Loucy (cell line): ENCODE results near the gene DLG2.

ENCODE experiments used
- EZH2phosphoT487 ChIP-seq: fragments of 200-600 bp; IDR thresholded peaks from 2 replicates; pipeline ENCODE4 v1.6.1; 2018; ENCODE audit warnings: antibody characterized with exemption, mild to moderate bottlenecking, moderate library complexity, borderline replicate concordance
- TF ChIP-seq, protein P1 (sequence below): fragments of 200-600 bp; sonication (generic); conservative IDR thresholded peaks from 2 replicates; pipeline ENCODE4 v1.5.1; 2014; ENCODE audit warnings: mild to moderate bottlenecking, antibody characterized with exemption, low read length

DNA sequence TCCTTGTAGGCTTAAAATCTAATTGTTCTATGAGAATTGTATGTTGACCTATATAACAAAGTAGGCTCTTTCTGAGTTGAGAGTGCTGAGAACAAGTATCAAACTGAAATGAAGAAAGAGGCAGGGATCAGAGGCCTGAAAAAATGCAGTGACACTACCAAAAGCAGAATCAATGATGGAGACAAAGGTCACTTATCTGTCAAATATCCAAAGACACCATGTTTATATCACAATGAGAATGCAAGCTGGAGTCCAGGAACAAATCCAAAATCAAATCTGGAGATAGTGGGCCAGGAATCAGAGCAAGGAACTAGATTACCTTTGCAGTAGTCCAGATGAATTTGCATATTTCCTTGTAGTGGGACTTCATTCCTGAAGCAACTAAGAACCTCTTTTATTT lies 377.7 kb downstream of the DLG2 start:
- TF ChIP-seq, protein P1, sequence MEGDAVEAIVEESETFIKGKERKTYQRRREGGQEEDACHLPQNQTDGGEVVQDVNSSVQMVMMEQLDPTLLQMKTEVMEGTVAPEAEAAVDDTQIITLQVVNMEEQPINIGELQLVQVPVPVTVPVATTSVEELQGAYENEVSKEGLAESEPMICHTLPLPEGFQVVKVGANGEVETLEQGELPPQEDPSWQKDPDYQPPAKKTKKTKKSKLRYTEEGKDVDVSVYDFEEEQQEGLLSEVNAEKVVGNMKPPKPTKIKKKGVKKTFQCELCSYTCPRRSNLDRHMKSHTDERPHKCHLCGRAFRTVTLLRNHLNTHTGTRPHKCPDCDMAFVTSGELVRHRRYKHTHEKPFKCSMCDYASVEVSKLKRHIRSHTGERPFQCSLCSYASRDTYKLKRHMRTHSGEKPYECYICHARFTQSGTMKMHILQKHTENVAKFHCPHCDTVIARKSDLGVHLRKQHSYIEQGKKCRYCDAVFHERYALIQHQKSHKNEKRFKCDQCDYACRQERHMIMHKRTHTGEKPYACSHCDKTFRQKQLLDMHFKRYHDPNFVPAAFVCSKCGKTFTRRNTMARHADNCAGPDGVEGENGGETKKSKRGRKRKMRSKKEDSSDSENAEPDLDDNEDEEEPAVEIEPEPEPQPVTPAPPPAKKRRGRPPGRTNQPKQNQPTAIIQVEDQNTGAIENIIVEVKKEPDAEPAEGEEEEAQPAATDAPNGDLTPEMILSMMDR, result no peak
- no peak for TF ChIP-seq EZH2phosphoT487
